PC-3 (cell line): ENCODE data around the gene SHROOM1. TPM values are rescaled to one million over a fixed set of nuclear protein-coding genes. Genes with fewer than 3 reads are reported as not detected.

Experiments
- ATAC-seq: fragments of 200-7000 bp; cut with Tn5 transposase; 2 replicates; pipeline ENCODE4 v1.9.1; 2020; ENCODE audit warnings: mild to moderate bottlenecking, moderate library complexity
- BruUV-seq: library from RNA; stranded (reverse); fragments of 400-500 nt; replicated peaks from 2 replicates; lab custom pipeline; 2021; lab: Mats Ljungman, UMichigan
- CTCF ChIA-PET: fragments of 300-600 bp; sonication (Branson Sonifier 250); formaldehyde crosslinking; loops from one replicate; lab custom pipeline; 2022; ENCODE audit warnings: antibody characterized with exemption; lab: Charles Lee
- POLR2A ChIA-PET: fragments of 300-600 bp; sonication (Branson Sonifier 250); formaldehyde crosslinking; loops from one replicate; lab custom pipeline; 2022; ENCODE audit warnings: antibody characterized with exemption; ENCODE audit not compliant: unreplicated experiment; lab: Charles Lee
- DNase-seq: peaks from one replicate; pipeline ENCODE4 v3.0.0-alpha.2; 2015
- H2AFZ ChIP-seq: fragments of 300-600 bp; sonication (generic); 2 replicates; pipeline ENCODE4 v1.6.0; 2016; ENCODE audit warnings: antibody characterized with exemption, low read length
- H3F3A ChIP-seq: fragments of 300-600 bp; sonication (generic); one replicate; pipeline ENCODE4 v1.6.0; 2017; ENCODE audit warnings: antibody characterized with exemption, low read length, control low read depth, mild to moderate bottlenecking; ENCODE audit not compliant: unreplicated experiment
- H3K27ac ChIP-seq: fragments of 300-600 bp; sonication (generic); 2 replicates; pipeline ENCODE4 v1.5.1; 2016; ENCODE audit warnings: mild to moderate bottlenecking, low read length
- H3K27me3 ChIP-seq: fragments of 300-600 bp; sonication (generic); 2 replicates; pipeline ENCODE4 v1.6.1; 2016; ENCODE audit warnings: low read length, mixed read lengths
- H3K36me3 ChIP-seq: fragments of 300-600 bp; sonication (generic); 2 replicates; pipeline ENCODE4 v1.6.1; 2016; ENCODE audit warnings: low read depth, mixed run types, low read length, mixed read lengths
- H3K4me1 ChIP-seq: fragments of 300-600 bp; sonication (generic); 2 replicates; pipeline ENCODE4 v1.5.1; 2016; ENCODE audit warnings: low read length; ENCODE audit not compliant: insufficient read depth
- H3K4me2 ChIP-seq: fragments of 300-600 bp; sonication (generic); 2 replicates; pipeline ENCODE4 v1.6.0; 2016; ENCODE audit warnings: low read length
- H3K4me3 ChIP-seq: fragments of 300-600 bp; sonication (generic); 2 replicates; pipeline ENCODE4 v1.5.1; 2016; ENCODE audit warnings: mild to moderate bottlenecking, low read length, mixed read lengths
- H3K79me2 ChIP-seq: fragments of 300-600 bp; sonication (generic); 2 replicates; pipeline ENCODE4 v1.6.1; 2017; ENCODE audit warnings: low read length, mixed read lengths
- H3K9ac ChIP-seq: fragments of 300-600 bp; sonication (generic); 2 replicates; pipeline ENCODE4 v1.6.0; 2016; ENCODE audit warnings: mild to moderate bottlenecking, low read length
- H3K9me2 ChIP-seq: fragments of 300-600 bp; sonication (generic); replicated peaks from 2 replicates; pipeline ENCODE4 v1.6.1; 2016; ENCODE audit warnings: mixed run types, low read length, mixed read lengths
- H3K9me3 ChIP-seq: fragments of 300-600 bp; sonication (generic); 2 replicates; pipeline ENCODE4 v1.6.1; 2016; ENCODE audit warnings: low read length, mixed read lengths
- H4K20me1 ChIP-seq: fragments of 300-600 bp; sonication (generic); 2 replicates; pipeline ENCODE4 v1.6.1; 2016; ENCODE audit warnings: low read length, mixed read lengths
- EZH2 ChIP-seq: fragments of 300-600 bp; sonication (generic); IDR thresholded peaks from one replicate; pipeline ENCODE4 v1.6.1; 2017; ENCODE audit warnings: antibody characterized with exemption, mild to moderate bottlenecking, low read length; ENCODE audit not compliant: unreplicated experiment
- EZH2phosphoT487 ChIP-seq: fragments of 300-600 bp; sonication (generic); IDR thresholded peaks from 2 replicates; pipeline ENCODE4 v1.6.1; 2018; ENCODE audit warnings: mild to moderate bottlenecking, antibody characterized with exemption, low read length, borderline replicate concordance
- intact Hi-C: fragments of 100-400 bp; cut with micrococcal nuclease; formaldehyde crosslinking; loops from 2 replicates; pipeline ENCODE4 v1.9.0; 2023
- total RNA-seq: library from RNA; depleted of rRNA; stranded (reverse); fragments of >200 nt; gene quantifications from 2 replicates; pipeline ENCODE4 v1.2.3, GENCODE V29; 2014
- TF ChIP-seq, protein P1 (sequence below): fragments of 300-600 bp; sonication (generic); conservative IDR thresholded peaks from 2 replicates; pipeline ENCODE4 v1.5.1; 2017; ENCODE audit warnings: antibody characterized with exemption, low read depth, mild to moderate bottlenecking, low read length

SHROOM1 gene
- total RNA-seq, 1 experiment from 2014 or later: 13.6 TPM

DNA sequence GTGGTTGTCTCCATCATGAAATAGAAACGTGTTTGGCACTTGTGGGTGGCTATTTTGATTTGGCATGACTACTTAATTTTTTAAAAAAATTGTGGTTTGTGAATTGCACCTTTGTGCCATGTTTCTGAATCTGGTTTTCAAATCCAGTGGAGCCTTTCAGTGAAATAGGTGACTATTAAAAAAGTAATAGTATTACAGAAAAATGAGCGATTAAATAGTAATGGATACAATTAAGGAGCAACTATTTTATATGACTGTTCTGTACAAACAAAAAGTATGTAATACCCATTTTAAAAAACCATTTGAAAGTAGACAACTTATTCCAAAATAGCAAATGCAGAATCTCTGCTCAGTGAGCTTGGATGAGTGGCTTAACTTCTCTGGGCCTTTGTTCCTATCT, 14.4 kb downstream of the SHROOM1 start:
- Histone ChIP-seq H3K4me2 (no peak overlapping the region), H3K36me3 (no peaks in the 10 kb centered on the region), H3K4me3 (no peak overlapping the region), H3K27ac (no peak overlapping the region), H3F3A (no peaks in the 10 kb centered on the region), H3K27me3 (no peaks in the 10 kb centered on the region), H4K20me1 (no peaks in the 10 kb centered on the region), H3K9me3 (no peaks in the 10 kb centered on the region), H2AFZ (no peak overlapping the region), H3K9me2 (no peaks in the 10 kb centered on the region), H3K4me1 (peaks cover 5% of the 10 kb centered on the region; the same call in 1 of the 2 replicates), H3K9ac (no peak overlapping the region), H3K79me2 (no peaks in the 10 kb centered on the region)
- DNase-seq (no peak), ATAC-seq (no peak)
- intact Hi-C loops: no loop called here
- CTCF ChIA-PET: no interaction called here
- TF ChIP-seq EZH2phosphoT487 (no peak), EZH2 (no peak)
- TF ChIP-seq, protein P1, sequence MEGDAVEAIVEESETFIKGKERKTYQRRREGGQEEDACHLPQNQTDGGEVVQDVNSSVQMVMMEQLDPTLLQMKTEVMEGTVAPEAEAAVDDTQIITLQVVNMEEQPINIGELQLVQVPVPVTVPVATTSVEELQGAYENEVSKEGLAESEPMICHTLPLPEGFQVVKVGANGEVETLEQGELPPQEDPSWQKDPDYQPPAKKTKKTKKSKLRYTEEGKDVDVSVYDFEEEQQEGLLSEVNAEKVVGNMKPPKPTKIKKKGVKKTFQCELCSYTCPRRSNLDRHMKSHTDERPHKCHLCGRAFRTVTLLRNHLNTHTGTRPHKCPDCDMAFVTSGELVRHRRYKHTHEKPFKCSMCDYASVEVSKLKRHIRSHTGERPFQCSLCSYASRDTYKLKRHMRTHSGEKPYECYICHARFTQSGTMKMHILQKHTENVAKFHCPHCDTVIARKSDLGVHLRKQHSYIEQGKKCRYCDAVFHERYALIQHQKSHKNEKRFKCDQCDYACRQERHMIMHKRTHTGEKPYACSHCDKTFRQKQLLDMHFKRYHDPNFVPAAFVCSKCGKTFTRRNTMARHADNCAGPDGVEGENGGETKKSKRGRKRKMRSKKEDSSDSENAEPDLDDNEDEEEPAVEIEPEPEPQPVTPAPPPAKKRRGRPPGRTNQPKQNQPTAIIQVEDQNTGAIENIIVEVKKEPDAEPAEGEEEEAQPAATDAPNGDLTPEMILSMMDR: no peak
- BruUV-seq: no TSS peak
- POLR2A ChIA-PET: no interaction called here

DNA sequence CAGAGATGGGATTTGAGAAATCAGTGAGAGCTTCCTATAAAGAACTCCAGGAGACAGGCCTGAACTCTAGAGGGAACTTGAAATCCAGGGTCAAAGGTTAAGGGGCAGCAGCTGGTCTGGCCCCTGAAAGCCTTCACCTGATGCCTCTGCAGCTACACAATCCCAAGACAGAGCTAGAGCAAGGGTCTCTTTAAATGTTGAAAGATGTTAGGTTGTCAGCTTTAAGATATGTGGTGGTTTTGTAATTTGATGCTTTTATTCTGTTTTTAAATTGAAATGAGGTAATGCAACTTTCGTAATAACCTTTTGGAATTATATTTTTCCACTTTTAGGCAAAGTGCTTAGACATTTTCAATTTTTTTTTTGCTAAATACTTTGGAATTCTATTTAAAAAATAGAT, 15.0 kb downstream of the SHROOM1 start:
- no peak overlapping the region for H3K4me3 ChIP-seq
- H3K9me3 ChIP-seq: no peaks in the 10 kb centered on the region
- ChIA-PET CTCF (interaction anchor here (0.6 kb wide), 1 partner anchor 33 kb away, joined by 3 read pairs; no protein-coding TSS in a partner anchor), POLR2A (no interaction called here)
- no peaks in the 10 kb centered on the region for H3K36me3 ChIP-seq
- intact Hi-C loops: no loop called here
- ATAC-seq (no peak), DNase-seq (peak; percentile 7)
- no peak overlapping the region for H3K27ac ChIP-seq
- TF ChIP-seq EZH2phosphoT487: no peak
- TF ChIP-seq, protein P1: no peak
- TF ChIP-seq EZH2: no peak
- no peak overlapping the region for H3K4me2 ChIP-seq
- H2AFZ ChIP-seq: no peak overlapping the region
- no peaks in the 10 kb centered on the region for H3K9me2 ChIP-seq
- H3K79me2 ChIP-seq: no peaks in the 10 kb centered on the region
- no peak overlapping the region for H3K9ac ChIP-seq
- no peaks in the 10 kb centered on the region for H3F3A ChIP-seq
- H3K4me1 ChIP-seq: peaks cover 5% of the 10 kb centered on the region; the same call in 1 of the 2 replicates
- no peaks in the 10 kb centered on the region for H3K27me3 ChIP-seq
- H4K20me1 ChIP-seq: no peaks in the 10 kb centered on the region
- BruUV-seq: no TSS peak

DNA sequence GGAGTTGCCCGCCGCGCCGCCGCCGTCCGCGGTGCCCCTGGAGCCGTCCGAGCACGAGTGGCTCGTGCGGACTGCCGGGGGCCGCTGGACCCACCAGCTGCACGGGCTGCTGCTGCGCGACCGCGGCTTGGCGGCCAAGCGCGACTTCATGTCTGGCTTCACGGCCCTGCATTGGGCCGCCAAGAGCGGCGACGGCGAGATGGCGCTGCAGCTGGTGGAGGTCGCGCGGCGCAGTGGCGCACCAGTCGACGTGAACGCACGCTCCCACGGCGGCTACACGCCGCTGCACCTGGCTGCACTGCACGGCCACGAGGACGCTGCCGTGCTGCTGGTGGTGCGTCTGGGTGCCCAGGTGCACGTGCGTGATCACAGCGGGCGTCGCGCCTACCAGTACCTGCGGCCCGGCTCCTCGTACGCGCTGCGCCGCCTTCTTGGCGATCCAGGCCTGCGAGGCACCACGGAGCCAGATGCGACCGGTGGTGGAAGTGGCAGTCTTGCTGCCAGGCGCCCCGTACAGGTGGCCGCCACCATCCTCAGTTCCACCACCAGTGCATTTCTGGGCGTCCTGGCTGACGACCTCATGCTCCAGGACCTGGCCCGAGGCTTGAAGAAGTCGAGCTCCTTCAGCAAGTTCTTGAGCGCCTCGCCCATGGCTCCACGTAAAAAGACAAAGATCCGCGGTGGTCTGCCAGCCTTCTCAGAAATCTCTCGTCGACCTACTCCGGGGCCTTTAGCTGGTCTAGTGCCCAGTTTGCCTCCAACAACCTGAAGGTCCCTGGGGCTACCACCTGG, 15.7 kb downstream of the SHROOM1 start:
- Histone ChIP-seq H3K4me3 (no peak overlapping the region), H3K36me3 (no peaks in the 10 kb centered on the region), H3F3A (no peaks in the 10 kb centered on the region), H3K4me2 (no peak overlapping the region), H4K20me1 (no peaks in the 10 kb centered on the region), H3K4me1 (peaks cover 5% of the 10 kb centered on the region; the same call in 1 of the 2 replicates), H2AFZ (no peak overlapping the region), H3K79me2 (no peaks in the 10 kb centered on the region), H3K27ac (no peak overlapping the region), H3K9ac (no peak overlapping the region), H3K9me3 (no peaks in the 10 kb centered on the region), H3K27me3 (no peaks in the 10 kb centered on the region), H3K9me2 (no peaks in the 10 kb centered on the region)
- BruUV-seq: no TSS peak
- TF ChIP-seq EZH2phosphoT487 (no peak), EZH2 (no peak)
- DNase-seq (no peak), ATAC-seq (no peak)
- ChIA-PET CTCF (no interaction called here), POLR2A (no interaction called here)
- intact Hi-C loops: no loop called here
